B cell (primary cell): Measurements from ENCODE around the gene DNTT.

Experiments used
- EZH2 ChIP-seq: IDR thresholded peaks from 2 replicates; pipeline ENCODE4 v1.6.1; 2012; ENCODE audit warnings: borderline replicate concordance, low read depth, mild to moderate bottlenecking, moderate library complexity, low read length; ENCODE audit not compliant: insufficient read depth, poor library complexity, severe bottlenecking
- TF ChIP-seq, protein P1 (sequence below): fragments of 200-600 bp; IDR thresholded peaks from one replicate; pipeline ENCODE4 v1.8.0; 2022; ENCODE audit warnings: antibody characterized with exemption, mild to moderate bottlenecking

- TF ChIP-seq, protein P1, sequence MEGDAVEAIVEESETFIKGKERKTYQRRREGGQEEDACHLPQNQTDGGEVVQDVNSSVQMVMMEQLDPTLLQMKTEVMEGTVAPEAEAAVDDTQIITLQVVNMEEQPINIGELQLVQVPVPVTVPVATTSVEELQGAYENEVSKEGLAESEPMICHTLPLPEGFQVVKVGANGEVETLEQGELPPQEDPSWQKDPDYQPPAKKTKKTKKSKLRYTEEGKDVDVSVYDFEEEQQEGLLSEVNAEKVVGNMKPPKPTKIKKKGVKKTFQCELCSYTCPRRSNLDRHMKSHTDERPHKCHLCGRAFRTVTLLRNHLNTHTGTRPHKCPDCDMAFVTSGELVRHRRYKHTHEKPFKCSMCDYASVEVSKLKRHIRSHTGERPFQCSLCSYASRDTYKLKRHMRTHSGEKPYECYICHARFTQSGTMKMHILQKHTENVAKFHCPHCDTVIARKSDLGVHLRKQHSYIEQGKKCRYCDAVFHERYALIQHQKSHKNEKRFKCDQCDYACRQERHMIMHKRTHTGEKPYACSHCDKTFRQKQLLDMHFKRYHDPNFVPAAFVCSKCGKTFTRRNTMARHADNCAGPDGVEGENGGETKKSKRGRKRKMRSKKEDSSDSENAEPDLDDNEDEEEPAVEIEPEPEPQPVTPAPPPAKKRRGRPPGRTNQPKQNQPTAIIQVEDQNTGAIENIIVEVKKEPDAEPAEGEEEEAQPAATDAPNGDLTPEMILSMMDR, result no peak
- TF ChIP-seq EZH2, result no peak
These were observed 38.2 kb downstream of the DNTT start for GRCh38 chr10:96342402-96342801.
